ENCODE measurements around the gene CEP19.

DNA sequence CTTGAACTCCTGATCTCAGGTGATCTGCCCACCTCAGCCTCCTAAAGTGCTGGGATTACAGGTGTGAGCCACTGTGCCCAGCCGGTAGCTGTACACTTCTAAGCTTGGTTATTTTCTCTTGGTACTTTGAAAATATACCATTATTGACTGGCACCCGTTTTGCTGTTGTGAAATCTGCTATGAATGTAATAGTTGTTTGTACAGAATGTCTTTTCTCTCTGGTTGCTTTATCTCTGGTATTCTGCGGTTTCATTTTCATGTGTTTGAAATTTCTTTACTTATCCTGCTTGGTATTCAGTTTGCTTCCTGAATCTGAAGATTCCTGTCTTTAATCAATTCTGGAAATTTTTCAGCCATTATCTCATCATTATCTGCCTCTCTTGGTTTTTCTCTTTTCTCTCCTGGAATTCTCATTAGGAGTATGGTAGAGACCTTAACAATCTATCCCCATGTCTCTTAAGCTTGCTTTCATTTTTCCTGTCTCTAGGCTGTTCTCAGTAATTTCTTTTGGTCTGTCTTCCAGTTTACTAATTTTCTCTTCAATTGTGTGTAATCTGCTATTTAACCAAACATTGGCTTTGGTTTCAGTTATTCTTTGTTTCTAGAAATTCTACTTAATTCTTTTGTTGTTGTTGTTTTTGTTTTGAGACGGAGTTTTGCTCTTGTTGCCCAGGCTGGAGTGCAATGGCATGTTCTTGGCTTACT, 24.8 kb upstream of the CEP19 start:
- TF ChIP-seq, protein P1, sequence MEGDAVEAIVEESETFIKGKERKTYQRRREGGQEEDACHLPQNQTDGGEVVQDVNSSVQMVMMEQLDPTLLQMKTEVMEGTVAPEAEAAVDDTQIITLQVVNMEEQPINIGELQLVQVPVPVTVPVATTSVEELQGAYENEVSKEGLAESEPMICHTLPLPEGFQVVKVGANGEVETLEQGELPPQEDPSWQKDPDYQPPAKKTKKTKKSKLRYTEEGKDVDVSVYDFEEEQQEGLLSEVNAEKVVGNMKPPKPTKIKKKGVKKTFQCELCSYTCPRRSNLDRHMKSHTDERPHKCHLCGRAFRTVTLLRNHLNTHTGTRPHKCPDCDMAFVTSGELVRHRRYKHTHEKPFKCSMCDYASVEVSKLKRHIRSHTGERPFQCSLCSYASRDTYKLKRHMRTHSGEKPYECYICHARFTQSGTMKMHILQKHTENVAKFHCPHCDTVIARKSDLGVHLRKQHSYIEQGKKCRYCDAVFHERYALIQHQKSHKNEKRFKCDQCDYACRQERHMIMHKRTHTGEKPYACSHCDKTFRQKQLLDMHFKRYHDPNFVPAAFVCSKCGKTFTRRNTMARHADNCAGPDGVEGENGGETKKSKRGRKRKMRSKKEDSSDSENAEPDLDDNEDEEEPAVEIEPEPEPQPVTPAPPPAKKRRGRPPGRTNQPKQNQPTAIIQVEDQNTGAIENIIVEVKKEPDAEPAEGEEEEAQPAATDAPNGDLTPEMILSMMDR (IDR thresholded peaks at IDR 0.05; ENCODE audit: borderline replicate concordance, extremely low read depth, low read length, poor library complexity, severe bottlenecking) = no peak
- TF ChIP-seq EZH2 (IDR thresholded peaks at IDR 0.05; ENCODE audit: borderline replicate concordance, low read depth, low read length, severe bottlenecking) = no peak

All from DND-41 (cell line).